H1 (cell line): ENCODE results near the gene CLEC16A. TPM values are rescaled to one million over a fixed set of nuclear protein-coding genes. Genes with fewer than 3 reads are reported as not detected.
A peak's percentile ranks its signal among the peaks of the same experiment; 100 is the strongest.

Experiments used
- CTCF ChIA-PET: fragments of 300-600 bp; sonication (Branson Sonifier 250); formaldehyde crosslinking; loops from one replicate; lab custom pipeline; 2021; ENCODE audit not compliant: partially characterized antibody; lab: Charles Lee
- POLR2A ChIA-PET: fragments of 300-600 bp; sonication (Branson Sonifier 250); formaldehyde crosslinking; loops from one replicate; lab custom pipeline; 2021; ENCODE audit warnings: inconsistent platforms; ENCODE audit not compliant: partially characterized antibody; lab: Charles Lee
- DNase-seq, 2 experiments: peaks; one replicate each; pipeline versions ENCODE4 v3.0.0 to v3.0.0-alpha.2; 2010 to 2022; ENCODE audit warnings: low spot score in 2 of 2, low read depth in 1 of 2, mixed read lengths in 1 of 2
- FAIRE-seq: peaks from 2 replicates; lab custom pipeline; 2011; peaks lifted over from hg19 to GRCh38; lab: Jason Lieb, UNC
- H2AFZ ChIP-seq: 2 replicates; pipeline ENCODE4 v1.8.1; 2012; ENCODE audit warnings: low read length, inconsistent platforms
- H2AK5ac ChIP-seq: 2 replicates; pipeline ENCODE4 v1.6.1; 2013; ENCODE audit warnings: low read depth, low read length
- H2BK120ac ChIP-seq: replicated peaks from 2 replicates; pipeline ENCODE3; 2013; ENCODE audit warnings: low read depth, low read length, inconsistent platforms
- H2BK12ac ChIP-seq: 2 replicates; pipeline ENCODE4 v1.6.1; 2013; ENCODE audit warnings: low read depth, low read length
- H2BK15ac ChIP-seq: 2 replicates; pipeline ENCODE4 v1.6.1; 2013; ENCODE audit warnings: low read length
- H2BK20ac ChIP-seq: 2 replicates; pipeline ENCODE4 v1.6.1; 2013; ENCODE audit warnings: low read length
- H2BK5ac ChIP-seq: 2 replicates; pipeline ENCODE4 v1.6.1; 2013; ENCODE audit warnings: low read depth, low read length
- H3K14ac ChIP-seq: 2 replicates; pipeline ENCODE4 v1.6.1; 2013; ENCODE audit warnings: inconsistent platforms; ENCODE audit not compliant: insufficient read length
- H3K18ac ChIP-seq: 2 replicates; pipeline ENCODE4 v1.6.1; 2013; ENCODE audit warnings: low read length; ENCODE audit errors: extremely low read depth
- H3K23ac ChIP-seq: 2 replicates; pipeline ENCODE4 v1.6.1; 2013; ENCODE audit warnings: inconsistent platforms; ENCODE audit not compliant: insufficient read length
- H3K23me2 ChIP-seq: 2 replicates; pipeline ENCODE4 v1.6.1; 2013; ENCODE audit warnings: low read depth, low read length
- H3K27ac ChIP-seq: 2 replicates; pipeline ENCODE4 v1.6.1; 2011; ENCODE audit warnings: low read depth, low read length, inconsistent platforms
- H3K27me3 ChIP-seq, 4 experiments: replicated peaks in 1 of 4; 1 replicate in 1 of 4; 2 replicates in 3 of 4; pipeline versions ENCODE4 v1.6.1 to v1.8.1; 2011 to 2013; ENCODE audit warnings: low read length in 3 of 4, mild to moderate bottlenecking in 3 of 4, inconsistent platforms in 2 of 4, mixed read lengths in 2 of 4, moderate library complexity in 1 of 4; ENCODE audit not compliant: control insufficient read depth in 3 of 4, insufficient read depth in 3 of 4; ENCODE audit errors: extremely low read depth in 1 of 4
- H3K36me3 ChIP-seq, 4 experiments: 2 replicates each; pipeline versions ENCODE4 v1.6.1 to v1.8.1; 2011 to 2013; ENCODE audit warnings: mild to moderate bottlenecking in 4 of 4, low read length in 3 of 4, moderate library complexity in 2 of 4, control low read depth in 1 of 4, inconsistent platforms in 1 of 4; ENCODE audit not compliant: insufficient read depth in 4 of 4, control insufficient read depth in 2 of 4
- H3K4ac ChIP-seq: replicated peaks from 2 replicates; pipeline ENCODE3; 2013; ENCODE audit warnings: low read length, low read depth, mixed read lengths, inconsistent platforms; ENCODE audit not compliant: insufficient read length
- H3K4me1 ChIP-seq, 4 experiments: replicated peaks in 1 of 4; 1 replicate in 1 of 4; 2 replicates in 3 of 4; pipeline versions ENCODE4 v1.6.1 to v1.8.1; 2011 to 2013; ENCODE audit warnings: low read length in 3 of 4, inconsistent platforms in 2 of 4, mixed read lengths in 1 of 4; ENCODE audit not compliant: insufficient read depth in 4 of 4, control insufficient read depth in 3 of 4
- H3K4me2 ChIP-seq, 2 experiments: 2 replicates each; pipeline versions ENCODE4 v1.6.1 to v1.8.1; 2011 to 2013; ENCODE audit warnings: low read depth in 2 of 2, low read length in 2 of 2, control low read depth in 1 of 2, inconsistent platforms in 1 of 2, mild to moderate bottlenecking in 1 of 2; ENCODE audit not compliant: insufficient read depth in 1 of 2
- H3K4me3 ChIP-seq, 4 experiments: fragments of 200-600, 300-600 bp in 1 of 4; sonication (generic), shearing (Covaris generic), sonication (Bioruptor Twin) in 1 of 4; 2 replicates each; pipeline versions ENCODE4 v1.5.1 to v1.8.1; 2011 to 2016; ENCODE audit warnings: low read length in 4 of 4, low read depth in 3 of 4, control low read depth in 2 of 4, inconsistent platforms in 2 of 4, mild to moderate bottlenecking in 2 of 4, mixed read lengths in 1 of 4, moderate library complexity in 1 of 4; ENCODE audit not compliant: insufficient read depth in 2 of 4; ENCODE audit errors: extremely low read depth in 1 of 4
- H3K56ac ChIP-seq: replicated peaks from 2 replicates; pipeline ENCODE3; 2013; ENCODE audit warnings: low read depth, mild to moderate bottlenecking, mixed read lengths, low read length, inconsistent platforms; ENCODE audit not compliant: insufficient read length
- H3K79me1 ChIP-seq: 2 replicates; pipeline ENCODE4 v1.6.1; 2013; ENCODE audit warnings: low read depth, low read length, control low read depth
- H3K79me2 ChIP-seq, 2 experiments: 2 replicates each; pipeline versions ENCODE4 v1.6.1 to v1.8.1; 2012 to 2013; ENCODE audit warnings: low read length in 2 of 2, mild to moderate bottlenecking in 2 of 2, inconsistent platforms in 1 of 2; ENCODE audit not compliant: insufficient read depth in 2 of 2, control insufficient read depth in 1 of 2
- H3K9ac ChIP-seq, 4 experiments: replicated peaks in 1 of 4; 1 replicate in 1 of 4; 2 replicates in 3 of 4; pipeline versions ENCODE4 v1.6.1 to v1.8.1; 2011 to 2013; ENCODE audit warnings: low read depth in 3 of 4, low read length in 3 of 4, control low read depth in 2 of 4, mild to moderate bottlenecking in 2 of 4, moderate library complexity in 2 of 4, inconsistent platforms in 1 of 4; ENCODE audit errors: extremely low read depth in 1 of 4
- H3K9me3 ChIP-seq, 2 experiments: 2 replicates each; pipeline versions ENCODE4 v1.6.1 to v1.8.1; 2012 to 2013; ENCODE audit warnings: mild to moderate bottlenecking in 2 of 2, moderate library complexity in 2 of 2, control low read depth in 1 of 2, inconsistent platforms in 1 of 2, low read depth in 1 of 2, low read length in 1 of 2, mixed read lengths in 1 of 2; ENCODE audit not compliant: insufficient read depth in 2 of 2
- H4K20me1 ChIP-seq, 2 experiments: replicated peaks in 1 of 2; 2 replicates each; pipeline versions ENCODE3 to v1.8.1; 2011 to 2013; ENCODE audit warnings: inconsistent platforms in 2 of 2, low read length in 2 of 2, mild to moderate bottlenecking in 1 of 2; ENCODE audit not compliant: insufficient read depth in 2 of 2, control insufficient read depth in 1 of 2
- H4K5ac ChIP-seq: 2 replicates; pipeline ENCODE4 v1.6.1; 2013; ENCODE audit warnings: low read length, low read depth, mixed read lengths, inconsistent platforms; ENCODE audit not compliant: insufficient read length
- H4K8ac ChIP-seq: 2 replicates; pipeline ENCODE4 v1.8.0; 2013; ENCODE audit warnings: mild to moderate bottlenecking, moderate library complexity, low read length, inconsistent platforms; ENCODE audit not compliant: insufficient read depth; ENCODE audit errors: extremely low read depth
- H4K91ac ChIP-seq: replicated peaks from 2 replicates; pipeline ENCODE3; 2013; ENCODE audit warnings: low read length, mixed read lengths, inconsistent platforms; ENCODE audit not compliant: insufficient read length
- CBX5 ChIP-seq: fragments of 300-800, 300-1000 bp; sonication (generic); IDR thresholded peaks from 2 replicates; pipeline ENCODE4 v1.7.1; 2016; ENCODE audit warnings: antibody characterized with exemption, low read length, low read depth
- CEBPB ChIP-seq: IDR thresholded peaks from 2 replicates; pipeline ENCODE4 v1.6.1; 2012; ENCODE audit warnings: low read depth, low read length
- GTF2F1 ChIP-seq: IDR thresholded peaks from 2 replicates; pipeline ENCODE4 v1.6.1; 2012; ENCODE audit warnings: low read depth, low read length, improper control_type of control experiment, borderline replicate concordance
- NANOG ChIP-seq: IDR thresholded peaks from 2 replicates; pipeline ENCODE4 v1.6.1; 2011; ENCODE audit warnings: low read length, low read depth, mild to moderate bottlenecking, inconsistent platforms; ENCODE audit not compliant: insufficient read depth, poor library complexity, severe bottlenecking
- PHF8 ChIP-seq: fragments of 200-600 bp; sonication (generic); conservative IDR thresholded peaks from 2 replicates; pipeline ENCODE4 v1.7.1; 2012; ENCODE audit warnings: low read depth, mild to moderate bottlenecking, inconsistent platforms, low read length, moderate library complexity
- TAF1 ChIP-seq: IDR thresholded peaks from 2 replicates; pipeline ENCODE4 v1.6.1; 2011; ENCODE audit warnings: mild to moderate bottlenecking, low read depth, low read length
- WGBS, 2 experiments: shearing (Covaris generic) in 1 of 2; methylation state at CpG; one replicate each; pipeline versions ENCODE4 v1.1.6 to v1.1.7; 2013 to 2015; ENCODE audit warnings: low lambda C conversion rate in 2 of 2, mixed read lengths in 2 of 2, inconsistent platforms in 1 of 2, low coverage in 1 of 2, missing lambda C conversion rate in 1 of 2; ENCODE audit not compliant: insufficient replicate concordance in 2 of 2, insufficient coverage in 1 of 2, insufficient read length in 1 of 2; ENCODE audit errors: extremely low coverage in 1 of 2, missing lambda C conversion rate in 1 of 2; 5-methylcytosine and 5-hydroxymethylcytosine counted together
- polyA plus RNA-seq, 7 experiments: library from polyadenylated mRNA; depleted of rRNA in 3 of 7; stranded (reverse) in 5 of 7; unstranded in 2 of 7; fragments of >200 nt in 5 of 7; fragments of 200-250 nt in 2 of 7; gene quantifications; 1 replicate in 5 of 7; 2 replicates in 1 of 7; 4 replicates in 1 of 7; pipeline versions ENCODE4 v1.2.1 to v1.2.3, GENCODE V29; 2011 to 2013; ENCODE audit warnings: missing spikeins in 2 of 7, mixed read lengths in 2 of 7
- total RNA-seq: library from RNA; stranded (reverse); fragmentation: NEBNext Ultra II Directional; extraction: Animal tissue kit (Norgen Biotek cat#: 25700); gene quantifications from 2 replicates; pipeline ENCODE4 v1.2.1, GENCODE V29; 2021

The CLEC16A gene
- total and polyA plus RNA-seq, 2 of the 8 experiments (the other 6 are each of a cell fraction or from before 2014, with no cell fraction given), result 7.6 to 19.3 TPM

- POLR2A ChIA-PET, result no interaction called here
- Histone ChIP-seq H3K56ac (no peak overlapping the region), H4K5ac (no peak overlapping the region), H3K36me3 (no peaks in the 10 kb centered on the region), H2BK120ac (no peak overlapping the region), H3K4me2 (no peak overlapping the region), H2BK15ac (no peak overlapping the region), H2BK12ac (no peak overlapping the region), H3K9me3 (no peaks in the 10 kb centered on the region), H3K18ac (no peak overlapping the region), H3K4me1 (no peaks in the 10 kb centered on the region), H4K20me1 (peaks cover 0 to 3% of the 10 kb centered on the region in 2 experiments), H4K8ac (no peak overlapping the region), H3K79me2 (no peaks in the 10 kb centered on the region), H2AFZ (no peak overlapping the region), H2BK5ac (no peak overlapping the region), H4K91ac (no peak overlapping the region), H3K27ac (no peak overlapping the region), H3K27me3 (no peaks in the 10 kb centered on the region), H3K14ac (no peak overlapping the region), H3K23ac (no peak overlapping the region), H3K23me2 (no peaks in the 10 kb centered on the region), H3K4ac (no peak overlapping the region), H2AK5ac (0 out of 2 replicates have a peak overlapping the region, but pooled peaks have one; percentile 53), H3K79me1 (no peaks in the 10 kb centered on the region), H3K4me3 (no peak overlapping the region), H2BK20ac (no peak overlapping the region), H3K9ac (no peak overlapping the region)
- whole genome bisulfite sequencing, 2 experiments, result 84% methylated on average over 13 of the region's 13 CpGs; no CpG with 5 or more reads in 1 of the 2 experiments
- FAIRE-seq (no peak), DNase-seq (no peak)
- CTCF ChIA-PET, result interaction anchor here (1.2 to 1.3 kb wide), 2 partner anchors 13 to 49 kb away, joined by 3 read pairs; no protein-coding TSS in a partner anchor
- TF ChIP-seq GTF2F1, result no peak
- no peak for TF ChIP-seq CBX5
- no peak for TF ChIP-seq NANOG
- no peak for TF ChIP-seq TAF1
- TF ChIP-seq PHF8, result no peak
- TF ChIP-seq CEBPB, result no peak
These were observed 211.0 kb downstream of the CLEC16A start for GRCh38 chr16:11155284-11155806.
